HCT116 (cell line): ENCODE results near the gene BLOC1S3. TPM values are rescaled to one million over a fixed set of nuclear protein-coding genes. Genes with fewer than 3 reads are reported as not detected.

ENCODE experiments used
- ATAC-seq: fragments of 200-7000 bp; cut with Tn5 transposase; 2 replicates; pipeline ENCODE4 v1.9.1; 2020; ENCODE audit warnings: mild to moderate bottlenecking, moderate library complexity
- BruUV-seq: library from RNA; stranded (reverse); fragments of 400-500 nt; replicated peaks from 2 replicates; lab custom pipeline; 2021; lab: Mats Ljungman, UMichigan
- CTCF ChIA-PET: fragments of 300-600 bp; sonication (Branson Sonifier 250); formaldehyde crosslinking; loops from one replicate; lab custom pipeline; 2021; ENCODE audit warnings: antibody characterized with exemption; lab: Charles Lee
- POLR2A ChIA-PET: fragments of 300-600, 350-600 bp; sonication (Branson Sonifier 250); formaldehyde crosslinking; loops from one replicate; lab custom pipeline; 2021; ENCODE audit warnings: antibody characterized with exemption; lab: Charles Lee
- RAD21 ChIA-PET, 2 experiments: fragments of 300-600 bp; sonication (Branson Sonifier 250); formaldehyde crosslinking; loops; one replicate each; lab custom pipeline; 2023; ENCODE audit warnings: low total read pairs in 2 of 2; ENCODE audit not compliant: uncharacterized antibody in 2 of 2, unreplicated experiment in 2 of 2, low non-redundant PET in 1 of 2; lab: Charles Lee
- DNase-seq: peaks from one replicate; pipeline ENCODE4 v3.0.0-alpha.2; 2010; ENCODE audit warnings: low read depth, low spot score
- H2AFZ ChIP-seq: fragments of 200-600 bp; shearing (Covaris generic), sonication (generic); 2 replicates; pipeline ENCODE4 v1.6.1; 2017; ENCODE audit warnings: low read depth, mixed run types, mixed read lengths, antibody characterized with exemption, low read length; ENCODE audit not compliant: poor library complexity, severe bottlenecking
- H3K27ac ChIP-seq: 2 replicates; pipeline ENCODE4 v1.5.1; 2012; ENCODE audit warnings: low read depth, low read length
- H3K27me3 ChIP-seq: fragments of 200-600 bp; sonication (generic); 2 replicates; pipeline ENCODE4 v1.6.1; 2016; ENCODE audit warnings: mixed run types, low read length, mixed read lengths; ENCODE audit not compliant: insufficient read depth
- H3K36me3 ChIP-seq, 2 experiments: fragments of 200-500 bp in 1 of 2; fragments of 200-600 bp in 1 of 2; sonication (Bioruptor generic) in 1 of 2; sonication (generic) in 1 of 2; 2 replicates each; pipeline versions ENCODE4 v1.5.1 to v1.6.1; 2014 to 2016; ENCODE audit warnings: low read length in 2 of 2, inconsistent platforms in 1 of 2, mixed read lengths in 1 of 2, mixed run types in 1 of 2; ENCODE audit not compliant: insufficient read depth in 2 of 2, control insufficient read depth in 1 of 2
- H3K4me1 ChIP-seq, 2 experiments: fragments of 200-600 bp in 1 of 2; sonication (generic) in 1 of 2; 2 replicates each; pipeline versions ENCODE4 v1.5.1 to v1.6.1; 2012 to 2017; ENCODE audit warnings: low read length in 2 of 2, inconsistent platforms in 1 of 2, mild to moderate bottlenecking in 1 of 2, mixed read lengths in 1 of 2, mixed run types in 1 of 2, moderate library complexity in 1 of 2; ENCODE audit not compliant: insufficient read depth in 2 of 2, control insufficient read depth in 1 of 2
- H3K4me2 ChIP-seq: fragments of 200-600 bp; sonication (generic); 2 replicates; pipeline ENCODE4 v1.6.1; 2017; ENCODE audit warnings: mixed run types, low read length, mixed read lengths
- H3K4me3 ChIP-seq, 2 experiments: fragments of 200-600 bp in 1 of 2; sonication (generic) in 1 of 2; replicated peaks in 1 of 2; 2 replicates each; pipeline ENCODE4 v1.5.1; 2011 to 2016; ENCODE audit warnings: low read length in 2 of 2, control low read depth in 1 of 2, low read depth in 1 of 2, mild to moderate bottlenecking in 1 of 2, mixed read lengths in 1 of 2, mixed run types in 1 of 2
- H3K79me2 ChIP-seq: fragments of 200-600 bp; sonication (generic); 2 replicates; pipeline ENCODE4 v1.6.1; 2017; ENCODE audit warnings: mild to moderate bottlenecking, mixed run types, low read length, moderate library complexity, mixed read lengths; ENCODE audit not compliant: insufficient read depth
- H3K9ac ChIP-seq: fragments of 200-600 bp; sonication (generic); 2 replicates; pipeline ENCODE4 v1.6.1; 2016; ENCODE audit warnings: low read length, mixed read lengths
- H3K9me2 ChIP-seq: fragments of 200-600 bp; sonication (generic), shearing (Covaris generic); 2 replicates; pipeline ENCODE4 v1.6.1; 2017; ENCODE audit warnings: mixed run types, mild to moderate bottlenecking, moderate library complexity; ENCODE audit not compliant: insufficient read depth
- H3K9me3 ChIP-seq, 2 experiments: fragments of 200-500 bp in 1 of 2; fragments of 200-600 bp in 1 of 2; sonication (Bioruptor generic) in 1 of 2; sonication (generic) in 1 of 2; 2 replicates each; pipeline ENCODE4 v1.6.1; 2014 to 2017; ENCODE audit warnings: low read length in 2 of 2, mixed read lengths in 2 of 2, inconsistent platforms in 1 of 2, low read depth in 1 of 2, mild to moderate bottlenecking in 1 of 2, mixed run types in 1 of 2, moderate library complexity in 1 of 2; ENCODE audit not compliant: control insufficient read depth in 1 of 2, insufficient read depth in 1 of 2
- H4K20me1 ChIP-seq: fragments of 200-600 bp; sonication (generic), shearing (Covaris generic); 2 replicates; pipeline ENCODE4 v1.6.1; 2017; ENCODE audit warnings: mixed run types, mild to moderate bottlenecking, moderate library complexity; ENCODE audit not compliant: insufficient read depth
- CBX3 ChIP-seq: IDR thresholded peaks from 2 replicates; pipeline ENCODE4 v1.6.1; 2012; ENCODE audit warnings: low read depth
- ELF1 ChIP-seq: IDR thresholded peaks from 2 replicates; pipeline ENCODE4 v1.6.1; 2012; ENCODE audit warnings: low read depth, borderline replicate concordance
- MAX ChIP-seq: IDR thresholded peaks from 2 replicates; pipeline ENCODE4 v1.6.1; 2012
- REST ChIP-seq: IDR thresholded peaks from 2 replicates; pipeline ENCODE4 v1.6.1; 2012; ENCODE audit warnings: low read depth
- SP1 ChIP-seq: IDR thresholded peaks from 2 replicates; pipeline ENCODE4 v1.6.1; 2012; ENCODE audit warnings: low read depth
- SRF ChIP-seq: IDR thresholded peaks from 2 replicates; pipeline ENCODE4 v1.6.1; 2012; ENCODE audit warnings: low read depth
- ZFX ChIP-seq: fragments of 450-650 bp; IDR thresholded peaks from 2 replicates; pipeline ENCODE4 v1.6.1; 2017
- intact Hi-C: fragments of 100-400 bp; cut with micrococcal nuclease; formaldehyde crosslinking; loops from 2 replicates; pipeline ENCODE4 v1.10.0; 2022
- total RNA-seq: library from RNA; stranded (reverse); gene quantifications from one replicate; pipeline ENCODE4 v1.2.1, GENCODE V29; 2021; ENCODE audit not compliant: unreplicated experiment
- TF ChIP-seq, protein P1 (sequence below): IDR thresholded peaks from 2 replicates; pipeline ENCODE4 v1.6.1; 2011; ENCODE audit warnings: mild to moderate bottlenecking, low read length, moderate library complexity; ENCODE audit not compliant: insufficient replicate concordance; ENCODE audit errors: extremely low read depth

BLOC1S3 gene
- total RNA-seq, 1 experiment from 2014 or later: 12.2 TPM

GRCh38 chr19:45170146-45171106 lies 8.2 kb upstream of the BLOC1S3 start:
- H3K27ac ChIP-seq: no peak overlapping the region
- no peak overlapping the region for H3K9ac ChIP-seq
- H4K20me1 ChIP-seq: no peaks in the 10 kb centered on the region
- intact Hi-C loops: loop anchor here (10.0 kb wide), 1 partner anchor 76 kb away; the partner anchor contains the start of gene PPP1R37
- H3K9me3 ChIP-seq: no peaks in the 10 kb centered on the region
- H3K4me3 ChIP-seq: no peak overlapping the region
- CTCF ChIA-PET: no interaction called here
- H3K36me3 ChIP-seq: no peaks in the 10 kb centered on the region
- TF ChIP-seq ZFX: no peak
- no peak for TF ChIP-seq ELF1
- TF ChIP-seq REST: no peak
- TF ChIP-seq SP1: no peak
- TF ChIP-seq SRF: no peak
- TF ChIP-seq CBX3: no peak
- no peak for TF ChIP-seq MAX
- TF ChIP-seq, protein P1, sequence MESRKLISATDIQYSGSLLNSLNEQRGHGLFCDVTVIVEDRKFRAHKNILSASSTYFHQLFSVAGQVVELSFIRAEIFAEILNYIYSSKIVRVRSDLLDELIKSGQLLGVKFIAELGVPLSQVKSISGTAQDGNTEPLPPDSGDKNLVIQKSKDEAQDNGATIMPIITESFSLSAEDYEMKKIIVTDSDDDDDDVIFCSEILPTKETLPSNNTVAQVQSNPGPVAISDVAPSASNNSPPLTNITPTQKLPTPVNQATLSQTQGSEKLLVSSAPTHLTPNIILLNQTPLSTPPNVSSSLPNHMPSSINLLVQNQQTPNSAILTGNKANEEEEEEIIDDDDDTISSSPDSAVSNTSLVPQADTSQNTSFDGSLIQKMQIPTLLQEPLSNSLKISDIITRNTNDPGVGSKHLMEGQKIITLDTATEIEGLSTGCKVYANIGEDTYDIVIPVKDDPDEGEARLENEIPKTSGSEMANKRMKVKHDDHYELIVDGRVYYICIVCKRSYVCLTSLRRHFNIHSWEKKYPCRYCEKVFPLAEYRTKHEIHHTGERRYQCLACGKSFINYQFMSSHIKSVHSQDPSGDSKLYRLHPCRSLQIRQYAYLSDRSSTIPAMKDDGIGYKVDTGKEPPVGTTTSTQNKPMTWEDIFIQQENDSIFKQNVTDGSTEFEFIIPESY: no peak
- no peaks in the 10 kb centered on the region for H3K9me2 ChIP-seq
- no peak overlapping the region for H2AFZ ChIP-seq
- no peak for ATAC-seq
- no peak for DNase-seq
- no peak overlapping the region for H3K4me2 ChIP-seq
- peaks cover 4 to 14% of the 10 kb centered on the region in 2 experiments; a peak in 2 of 4 replicates for H3K4me1 ChIP-seq
- H3K27me3 ChIP-seq: no peaks in the 10 kb centered on the region
- no TSS peak for BruUV-seq
- RAD21 ChIA-PET: no interaction called here
- POLR2A ChIA-PET: no interaction called here
- no peaks in the 10 kb centered on the region for H3K79me2 ChIP-seq
